Measurements from ENCODE around the gene ACBD6.

DNA sequence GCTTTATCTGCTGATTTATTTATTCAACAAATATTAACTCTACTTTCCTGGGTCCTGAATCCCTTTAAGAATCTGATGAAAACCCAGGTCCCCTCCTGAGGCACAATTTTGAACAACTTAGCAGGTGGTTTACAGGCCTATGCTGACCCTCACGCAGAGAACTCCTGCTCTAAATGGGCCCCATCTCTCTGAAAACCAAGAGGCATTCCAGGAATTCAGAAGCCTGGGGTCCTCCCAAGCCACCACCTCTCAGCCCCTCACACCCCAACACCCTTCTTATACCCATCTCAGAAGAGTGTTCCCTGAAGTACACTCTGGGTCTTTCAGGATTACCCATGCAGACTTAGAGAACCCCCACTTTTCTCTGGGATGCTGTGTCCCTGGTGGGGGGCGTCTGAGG is 237.8 kb downstream of the ACBD6 start:
- TF ChIP-seq, protein P1, sequence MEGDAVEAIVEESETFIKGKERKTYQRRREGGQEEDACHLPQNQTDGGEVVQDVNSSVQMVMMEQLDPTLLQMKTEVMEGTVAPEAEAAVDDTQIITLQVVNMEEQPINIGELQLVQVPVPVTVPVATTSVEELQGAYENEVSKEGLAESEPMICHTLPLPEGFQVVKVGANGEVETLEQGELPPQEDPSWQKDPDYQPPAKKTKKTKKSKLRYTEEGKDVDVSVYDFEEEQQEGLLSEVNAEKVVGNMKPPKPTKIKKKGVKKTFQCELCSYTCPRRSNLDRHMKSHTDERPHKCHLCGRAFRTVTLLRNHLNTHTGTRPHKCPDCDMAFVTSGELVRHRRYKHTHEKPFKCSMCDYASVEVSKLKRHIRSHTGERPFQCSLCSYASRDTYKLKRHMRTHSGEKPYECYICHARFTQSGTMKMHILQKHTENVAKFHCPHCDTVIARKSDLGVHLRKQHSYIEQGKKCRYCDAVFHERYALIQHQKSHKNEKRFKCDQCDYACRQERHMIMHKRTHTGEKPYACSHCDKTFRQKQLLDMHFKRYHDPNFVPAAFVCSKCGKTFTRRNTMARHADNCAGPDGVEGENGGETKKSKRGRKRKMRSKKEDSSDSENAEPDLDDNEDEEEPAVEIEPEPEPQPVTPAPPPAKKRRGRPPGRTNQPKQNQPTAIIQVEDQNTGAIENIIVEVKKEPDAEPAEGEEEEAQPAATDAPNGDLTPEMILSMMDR (IDR thresholded peaks at IDR 0.05): no peak
- no peak for TF ChIP-seq EZH2 (IDR thresholded peaks at IDR 0.05; ENCODE audit: borderline replicate concordance, insufficient read depth, low read depth, low read length, poor library complexity, severe bottlenecking)

Measured in B cell (primary cell).